BJ (cell line): ENCODE results near the gene CSF2RB. TPM values are rescaled to one million over a fixed set of nuclear protein-coding genes. Genes with fewer than 3 reads are reported as not detected.

ENCODE experiments used
- CTCF ChIA-PET: fragments of 350-600 bp; formaldehyde crosslinking; extraction: SDS; loops from one replicate; lab custom pipeline; 2021; ENCODE audit warnings: antibody characterized with exemption, inconsistent platforms; lab: Yijun Ruan, JAX
- POLR2A ChIA-PET: fragments of 300-600 bp; sonication (Branson Sonifier 250); formaldehyde crosslinking; extraction: SDS; loops from one replicate; lab custom pipeline; 2021; ENCODE audit warnings: antibody characterized with exemption; lab: Charles Lee
- DNase-seq: peaks from one replicate; pipeline ENCODE4 v3.0.0-alpha.2; 2011; ENCODE audit warnings: low read depth
- H3K27me3 ChIP-seq: 2 replicates; pipeline ENCODE4 v1.6.0; 2011; ENCODE audit warnings: low read length; ENCODE audit not compliant: control insufficient read depth, insufficient read depth
- H3K36me3 ChIP-seq: 2 replicates; pipeline ENCODE4 v1.5.1; 2011; ENCODE audit warnings: low read length; ENCODE audit not compliant: control insufficient read depth, insufficient read depth
- H3K4me3 ChIP-seq: 2 replicates; pipeline ENCODE4 v1.5.1; 2011; ENCODE audit warnings: low read depth, mild to moderate bottlenecking, control low read depth, low read length
- polyA minus RNA-seq: library from RNA; depleted of rRNA, polyadenylated mRNA; stranded (reverse); fragments of >200 nt; gene quantifications from 2 replicates; pipeline ENCODE4 v1.2.3, GENCODE V29; 2011; rRNA and poly(A)+ RNA removed
- polyA plus RNA-seq: library from polyadenylated mRNA; depleted of rRNA; stranded (reverse); fragments of >200 nt; gene quantifications from 2 replicates; pipeline ENCODE4 v1.2.3, GENCODE V29; 2011; rRNA removed
- TF ChIP-seq, protein P1 (sequence below): IDR thresholded peaks from 2 replicates; pipeline ENCODE4 v1.5.1; 2011; ENCODE audit warnings: low read depth, mild to moderate bottlenecking, control low read depth, inconsistent platforms, low read length, moderate library complexity; ENCODE audit not compliant: insufficient read depth

CSF2RB gene
- polyA plus RNA-seq (0.02 TPM in 2 replicates), polyA minus RNA-seq (0.21 TPM in 1 of 2 replicates, not detected in the other)

DNA sequence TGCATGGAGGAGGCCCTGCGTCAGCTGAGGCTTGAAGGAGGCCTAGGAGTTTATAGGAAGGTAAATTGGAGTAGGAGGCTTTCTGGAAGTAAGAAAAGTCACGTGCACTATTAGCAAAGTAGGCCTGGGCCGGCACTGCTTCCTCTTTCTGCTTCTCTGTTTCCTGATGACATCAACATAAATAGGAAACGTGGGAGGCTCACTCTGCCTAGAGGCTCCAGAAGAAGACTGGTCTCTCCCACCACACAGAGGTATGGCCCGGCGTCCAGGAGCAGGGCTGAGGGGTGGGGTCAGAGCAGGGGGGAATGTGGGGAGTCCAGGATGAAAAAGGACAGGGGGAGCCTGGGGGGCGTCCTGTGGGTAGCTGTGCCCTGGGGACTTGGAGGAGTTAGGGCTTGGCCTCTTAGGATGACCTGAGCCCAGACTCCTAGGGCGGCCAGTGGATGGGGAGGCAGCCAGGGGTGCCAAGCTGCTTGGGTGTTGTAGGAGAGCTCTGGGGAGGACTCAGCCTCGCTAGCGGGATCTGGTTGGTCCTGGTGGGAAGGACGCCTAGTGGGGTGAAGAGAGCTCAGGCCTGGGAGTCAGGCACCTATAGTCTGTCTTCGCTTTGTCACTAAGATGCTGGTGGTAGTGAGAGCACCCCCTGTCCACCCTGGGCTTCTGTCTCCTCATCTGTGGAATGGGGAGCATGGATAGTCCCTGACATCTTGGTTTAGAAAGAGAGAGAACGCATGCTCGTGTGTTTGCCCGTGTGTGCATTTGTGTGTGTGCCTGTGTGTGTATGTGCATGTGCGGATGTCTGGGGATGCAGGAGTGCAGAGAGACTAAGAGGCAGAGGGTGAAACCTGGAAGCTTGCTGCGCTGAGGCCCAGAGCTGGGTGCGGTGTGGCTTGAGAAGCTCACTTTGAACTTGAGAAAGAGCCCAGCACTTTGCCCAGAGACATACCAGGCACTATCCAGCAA, at the start of gene CSF2RB:
Gene CSF2RB, plus strand, starts transcription at position 202 of the 963 bp plus-strand sequence. CDS start 8,580 bp downstream, outside the sequence.
- H3K36me3 ChIP-seq = no peaks in the 10 kb centered on the region
- POLR2A ChIA-PET = no interaction called here
- H3K27me3 ChIP-seq = no peaks in the 10 kb centered on the region; the same call in 1 of the 2 replicates
- TF ChIP-seq, protein P1, sequence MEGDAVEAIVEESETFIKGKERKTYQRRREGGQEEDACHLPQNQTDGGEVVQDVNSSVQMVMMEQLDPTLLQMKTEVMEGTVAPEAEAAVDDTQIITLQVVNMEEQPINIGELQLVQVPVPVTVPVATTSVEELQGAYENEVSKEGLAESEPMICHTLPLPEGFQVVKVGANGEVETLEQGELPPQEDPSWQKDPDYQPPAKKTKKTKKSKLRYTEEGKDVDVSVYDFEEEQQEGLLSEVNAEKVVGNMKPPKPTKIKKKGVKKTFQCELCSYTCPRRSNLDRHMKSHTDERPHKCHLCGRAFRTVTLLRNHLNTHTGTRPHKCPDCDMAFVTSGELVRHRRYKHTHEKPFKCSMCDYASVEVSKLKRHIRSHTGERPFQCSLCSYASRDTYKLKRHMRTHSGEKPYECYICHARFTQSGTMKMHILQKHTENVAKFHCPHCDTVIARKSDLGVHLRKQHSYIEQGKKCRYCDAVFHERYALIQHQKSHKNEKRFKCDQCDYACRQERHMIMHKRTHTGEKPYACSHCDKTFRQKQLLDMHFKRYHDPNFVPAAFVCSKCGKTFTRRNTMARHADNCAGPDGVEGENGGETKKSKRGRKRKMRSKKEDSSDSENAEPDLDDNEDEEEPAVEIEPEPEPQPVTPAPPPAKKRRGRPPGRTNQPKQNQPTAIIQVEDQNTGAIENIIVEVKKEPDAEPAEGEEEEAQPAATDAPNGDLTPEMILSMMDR = no peak
- no peak for DNase-seq
- CTCF ChIA-PET = interaction anchor here (1.1 kb wide), 1 partner anchor 58 kb away, joined by 3 read pairs; no protein-coding TSS in a partner anchor
- H3K4me3 ChIP-seq = no peak within 1 kb of the TSS

DNA sequence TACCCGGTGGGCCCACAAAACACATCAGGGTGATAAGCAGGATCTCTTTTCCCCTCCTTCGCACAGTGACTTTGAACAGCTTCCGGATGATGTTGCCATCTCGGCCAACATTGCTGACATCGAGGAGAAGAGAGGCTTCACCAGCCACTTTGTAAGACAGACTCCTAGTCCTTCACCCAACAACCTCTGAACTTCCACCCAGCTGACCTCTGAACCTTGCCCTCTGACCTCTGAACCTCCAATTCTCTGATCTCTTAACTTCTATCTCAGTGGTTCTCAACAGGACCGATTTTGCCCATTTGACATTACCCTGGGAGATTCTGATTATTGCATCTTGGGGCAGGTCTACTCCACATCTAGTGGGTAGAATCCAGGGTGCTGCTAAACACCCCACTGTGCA, 49.4 kb upstream of the CSF2RB start:
- DNase-seq = no peak
- Histone ChIP-seq H3K36me3 (no peaks in the 10 kb centered on the region), H3K27me3 (no peaks in the 10 kb centered on the region), H3K4me3 (no peak overlapping the region)
- CTCF ChIA-PET = no interaction called here
- TF ChIP-seq, protein P1 = no peak
- POLR2A ChIA-PET = no interaction called here

- H3K27me3 ChIP-seq = no peaks in the 10 kb centered on the region
- ChIA-PET POLR2A (no interaction called here), CTCF (interaction anchor here (1.9 to 3.2 kb wide), 2 partner anchors 8 to 102 kb away, joined by 5 to 29 read pairs; no protein-coding TSS in a partner anchor)
- TF ChIP-seq, protein P1 = no peak
- no peak overlapping the region for H3K4me3 ChIP-seq
- H3K36me3 ChIP-seq = no peaks in the 10 kb centered on the region
- DNase-seq = no peak
These were observed 48.8 kb upstream of the CSF2RB start for GRCh38 chr22:36864454-36865215.

- ChIA-PET CTCF (interaction anchor here (0.7 to 3.2 kb wide), 4 partner anchors 8 to 323 kb away, joined by 3 to 29 read pairs (median 4); no protein-coding TSS in a partner anchor), POLR2A (no interaction called here)
- H3K4me3 ChIP-seq = no peak overlapping the region
- H3K36me3 ChIP-seq = no peaks in the 10 kb centered on the region
- DNase-seq = no peak
- H3K27me3 ChIP-seq = 0 out of 2 replicates have a peak, but pooled peaks cover 2% of the 10 kb centered on the region
- TF ChIP-seq, protein P1 = no peak
These were observed 48.1 kb upstream of the CSF2RB start for GRCh38 chr22:36865346-36865745.

DNA sequence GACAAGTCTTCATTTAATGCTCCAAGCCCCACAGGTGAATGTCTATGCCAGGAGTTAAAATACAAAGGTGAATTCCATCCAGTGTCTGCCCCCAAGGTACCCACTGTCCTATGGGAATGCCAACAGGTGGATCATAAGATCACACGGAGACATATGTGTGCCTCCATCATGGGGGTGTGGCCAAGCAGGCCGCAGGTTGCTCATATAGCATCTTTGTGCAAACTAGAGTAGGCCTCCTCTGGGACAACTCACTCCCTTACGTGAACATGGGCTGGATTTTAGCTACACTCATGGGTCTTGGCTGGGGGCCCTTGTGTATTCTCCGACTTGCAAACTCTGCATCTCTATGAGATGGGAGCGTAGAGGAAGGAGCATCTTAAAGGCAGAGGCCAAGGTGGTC, 45.7 kb upstream of the CSF2RB start:
- CTCF ChIA-PET = no interaction called here
- no peaks in the 10 kb centered on the region for H3K36me3 ChIP-seq
- peaks cover 2% of the 10 kb centered on the region; the same call in 1 of the 2 replicates for H3K27me3 ChIP-seq
- TF ChIP-seq, protein P1 = no peak
- DNase-seq = no peak
- no peak overlapping the region for H3K4me3 ChIP-seq
- POLR2A ChIA-PET = no interaction called here
